IPS-20b (cell line): ENCODE measurements around the gene CCNH.

Experiments
- H3K27ac ChIP-seq: one replicate; pipeline ENCODE4 v1.5.1; 2013; ENCODE audit warnings: low read length
- H3K27me3 ChIP-seq: 2 replicates; pipeline ENCODE4 v1.6.1; 2013; ENCODE audit warnings: mild to moderate bottlenecking, low read length, inconsistent platforms; ENCODE audit not compliant: insufficient read depth
- H3K36me3 ChIP-seq: 2 replicates; pipeline ENCODE4 v1.6.1; 2013; ENCODE audit warnings: low read depth, mild to moderate bottlenecking, inconsistent platforms, low read length, moderate library complexity; ENCODE audit not compliant: insufficient read depth
- H3K4me1 ChIP-seq: 2 replicates; pipeline ENCODE4 v1.6.1; 2013; ENCODE audit warnings: mild to moderate bottlenecking, control low read depth, inconsistent platforms, low read length, moderate library complexity; ENCODE audit not compliant: insufficient read depth
- H3K4me3 ChIP-seq: 2 replicates; pipeline ENCODE4 v1.5.1; 2013; ENCODE audit warnings: mild to moderate bottlenecking, low read length, inconsistent platforms
- H3K9ac ChIP-seq: 2 replicates; pipeline ENCODE4 v1.6.1; 2013; ENCODE audit warnings: low read depth, mild to moderate bottlenecking, inconsistent platforms, low read length, moderate library complexity
- H3K9me3 ChIP-seq: 2 replicates; pipeline ENCODE4 v1.6.1; 2013; ENCODE audit warnings: mild to moderate bottlenecking, low read depth, low read length, inconsistent platforms; ENCODE audit not compliant: insufficient read depth

The CCNH gene

GRCh38 chr5:87354496-87354895 lies 58.2 kb downstream of the CCNH start:
- peaks cover 32% of the 10 kb centered on the region for H3K36me3 ChIP-seq
- H3K4me1 ChIP-seq = no peaks in the 10 kb centered on the region
- no peaks in the 10 kb centered on the region for H3K9me3 ChIP-seq
- H3K27ac ChIP-seq = no peak overlapping the region
- no peaks in the 10 kb centered on the region for H3K27me3 ChIP-seq
- H3K4me3 ChIP-seq = no peak overlapping the region
- H3K9ac ChIP-seq = no peak overlapping the region

GRCh38 chr5:87347841-87348240 lies 64.9 kb downstream of the CCNH start:
- Histone ChIP-seq H3K9ac (no peak overlapping the region), H3K4me3 (no peak overlapping the region), H3K4me1 (no peaks in the 10 kb centered on the region), H3K27me3 (no peaks in the 10 kb centered on the region), H3K27ac (no peak overlapping the region), H3K36me3 (peaks cover 23% of the 10 kb centered on the region), H3K9me3 (no peaks in the 10 kb centered on the region)

- H3K9ac ChIP-seq = no peak overlapping the region
- no peaks in the 10 kb centered on the region for H3K4me1 ChIP-seq
- H3K4me3 ChIP-seq = no peak overlapping the region
- peaks cover 26% of the 10 kb centered on the region for H3K36me3 ChIP-seq
- no peak overlapping the region for H3K27ac ChIP-seq
- no peaks in the 10 kb centered on the region for H3K27me3 ChIP-seq
- H3K9me3 ChIP-seq = no peaks in the 10 kb centered on the region
These were observed 65.5 kb downstream of the CCNH start for GRCh38 chr5:87347272-87347671.
